ENCODE data around the gene PCLO. TPM values are rescaled to one million over a fixed set of nuclear protein-coding genes. Genes with fewer than 3 reads are reported as not detected.
A peak's percentile ranks its signal among the peaks of the same experiment; 100 is the strongest.

The PCLO gene
- total RNA-seq, 2 donors from 2014 or later = 3.2 to 4.2 TPM

- Mint-ChIP-seq H3K27ac (no peak overlapping the region), H3K27me3 (ENCODE audit: insufficient read depth) (no peaks in the 10 kb centered on the region), H3K4me1 (peaks cover 34% of the 10 kb centered on the region), H3K4me3 (no peak overlapping the region), H3K36me3 (ENCODE audit: low read depth) (no peaks in the 10 kb centered on the region), H3K9me3 (no peaks in the 10 kb centered on the region)
- no peaks in the 10 kb centered on the region for H3K9me3 ChIP-seq (ENCODE audit: control insufficient read depth, low read length)
- TF ChIP-seq CTCF (conservative IDR thresholded peaks at IDR 0.05) = no peak
- no peaks in the 10 kb centered on the region for H3K36me3 ChIP-seq (ENCODE audit: control insufficient read depth, insufficient read depth, low read length)
- H3K4me1 ChIP-seq (ENCODE audit: control insufficient read depth, insufficient read depth, low read length) = peaks cover 15% of the 10 kb centered on the region
- no peak for DNase-seq
- H3K27me3 ChIP-seq (ENCODE audit: control insufficient read depth, insufficient read depth, low read length, poor library complexity, severe bottlenecking) = no peaks in the 10 kb centered on the region
- no peak overlapping the region for H3K9ac ChIP-seq (ENCODE audit: extremely low read depth, low read length, poor library complexity, severe bottlenecking)
- 62 to 64% methylated on average over 3 of the region's 3 CpGs for WGBS, 2 experiments (ENCODE audit: insufficient coverage in 1 of 2, insufficient read length in 1 of 2)
- H3K27ac ChIP-seq (ENCODE audit: low read depth, low read length) = no peak overlapping the region
- no peak overlapping the region for H3K4me3 ChIP-seq (ENCODE audit: low read length)
Observed at GRCh38 chr7:82745820-82746219, 416.9 kb downstream of the PCLO start.

GRCh38 chr7:82745117-82745516, 417.6 kb downstream of the PCLO start:
- H3K36me3 ChIP-seq (ENCODE audit: control insufficient read depth, insufficient read depth, low read length) = no peaks in the 10 kb centered on the region
- peak; percentile 71 for DNase-seq
- H3K27me3 Mint-ChIP-seq (ENCODE audit: insufficient read depth) = no peaks in the 10 kb centered on the region
- H3K4me1 ChIP-seq (ENCODE audit: control insufficient read depth, insufficient read depth, low read length) = peaks cover 15% of the 10 kb centered on the region
- H3K9ac ChIP-seq (ENCODE audit: extremely low read depth, low read length, poor library complexity, severe bottlenecking) = no peak overlapping the region
- no peak overlapping the region for H3K27ac Mint-ChIP-seq
- no peak overlapping the region for H3K4me3 ChIP-seq (ENCODE audit: low read length)
- H3K4me3 Mint-ChIP-seq = no peak overlapping the region
- peaks cover 34% of the 10 kb centered on the region for H3K4me1 Mint-ChIP-seq
- no peaks in the 10 kb centered on the region for H3K9me3 ChIP-seq (ENCODE audit: control insufficient read depth, low read length)
- no peaks in the 10 kb centered on the region for H3K36me3 Mint-ChIP-seq (ENCODE audit: low read depth)
- H3K27ac ChIP-seq (ENCODE audit: low read depth, low read length) = no peak overlapping the region
- no peaks in the 10 kb centered on the region for H3K9me3 Mint-ChIP-seq
- 70 to 84% methylated on average over 1 to 2 of the region's 2 CpGs for WGBS, 2 experiments (ENCODE audit: insufficient coverage in 1 of 2, insufficient read length in 1 of 2)
- H3K27me3 ChIP-seq (ENCODE audit: control insufficient read depth, insufficient read depth, low read length, poor library complexity, severe bottlenecking) = no peaks in the 10 kb centered on the region
- TF ChIP-seq CTCF (conservative IDR thresholded peaks at IDR 0.05) = no peak

- Mint-ChIP-seq H3K36me3 (ENCODE audit: low read depth) (no peaks in the 10 kb centered on the region), H3K4me1 (peaks cover 25% of the 10 kb centered on the region), H3K9me3 (no peaks in the 10 kb centered on the region), H3K27ac (no peak overlapping the region), H3K27me3 (ENCODE audit: insufficient read depth) (no peaks in the 10 kb centered on the region), H3K4me3 (no peak overlapping the region)
- H3K4me3 ChIP-seq (ENCODE audit: low read length) = no peak overlapping the region
- peaks cover 11% of the 10 kb centered on the region for H3K4me1 ChIP-seq (ENCODE audit: control insufficient read depth, insufficient read depth, low read length)
- no peaks in the 10 kb centered on the region for H3K36me3 ChIP-seq (ENCODE audit: control insufficient read depth, insufficient read depth, low read length)
- H3K27ac ChIP-seq (ENCODE audit: low read depth, low read length) = no peak overlapping the region
- H3K9me3 ChIP-seq (ENCODE audit: control insufficient read depth, low read length) = no peaks in the 10 kb centered on the region
- 71 to 79% methylated on average over 4 of the region's 4 CpGs for WGBS, 2 experiments (ENCODE audit: insufficient coverage in 1 of 2, insufficient read length in 1 of 2)
- DNase-seq = no peak
- no peaks in the 10 kb centered on the region for H3K27me3 ChIP-seq (ENCODE audit: control insufficient read depth, insufficient read depth, low read length, poor library complexity, severe bottlenecking)
- no peak for TF ChIP-seq CTCF (conservative IDR thresholded peaks at IDR 0.05)
- no peak overlapping the region for H3K9ac ChIP-seq (ENCODE audit: extremely low read depth, low read length, poor library complexity, severe bottlenecking)
Observed at GRCh38 chr7:82742163-82742562, 420.5 kb downstream of the PCLO start.
